Peyer's patch (tissue), 4 donors: ENCODE results near the gene NDFIP2. TPM values are rescaled to one million over a fixed set of nuclear protein-coding genes. Genes with fewer than 3 reads are reported as not detected.

Experiments
- DNase-seq, 3 donors: peaks; one replicate each; pipeline ENCODE4 v3.0.0-alpha.2; 2017 to 2019
- H3K27ac ChIP-seq, 4 donors: fragments of 200-600 bp; sonication (generic); one replicate each; pipeline ENCODE4 v1.5.1; 2016 to 2019
- H3K27me3 ChIP-seq, 2 donors: fragments of 200-600 bp; sonication (generic); one replicate each; pipeline ENCODE4 v1.5.1; 2019
- H3K36me3 ChIP-seq, 3 donors: fragments of 200-600 bp; sonication (generic); one replicate each; pipeline ENCODE4 v1.5.1; 2016 to 2019
- H3K4me1 ChIP-seq, 4 donors: fragments of 200-600 bp; sonication (generic); one replicate each; pipeline ENCODE4 v1.5.1; 2016 to 2019
- H3K4me3 ChIP-seq, 4 donors: fragments of 200-600 bp; sonication (generic); 1 replicate in 3 of 4; 2 replicates in 1 of 4; pipeline ENCODE4 v1.5.1; 2016 to 2019; ENCODE audit warnings: mild to moderate bottlenecking in 1 of 4
- H3K9me3 ChIP-seq, 4 donors: fragments of 200-600 bp; sonication (generic); one replicate each; pipeline ENCODE4 v1.5.1; 2016 to 2019; ENCODE audit warnings: mild to moderate bottlenecking in 1 of 4
- POLR2A ChIP-seq, 2 donors: fragments of 450-650 bp; IDR thresholded peaks; one replicate each; pipeline ENCODE4 v1.5.1; 2017; ENCODE audit warnings: antibody characterized with exemption in 2 of 2, mild to moderate bottlenecking in 2 of 2, moderate library complexity in 2 of 2
- total RNA-seq, 4 donors: library from RNA; depleted of rRNA; stranded (reverse); fragments of >200 nt; gene quantifications; one replicate each; pipeline ENCODE4 v1.1.0, GENCODE V29; 2016
- TF ChIP-seq, protein P1 (sequence below), 6 experiments: fragments of 450-650 bp in 4 of 6; fragments of 200-600 bp in 2 of 6; sonication (generic) in 1 of 6; IDR thresholded peaks; one replicate each; pipeline ENCODE4 v1.5.1; 2017 to 2019; ENCODE audit warnings: antibody characterized with exemption in 6 of 6, mild to moderate bottlenecking in 3 of 6, moderate library complexity in 1 of 6

NDFIP2 gene
- total RNA-seq, 4 donors from 2014 or later: 28.1 to 102 (median 59.6) TPM

- no peak overlapping the region for H3K4me3 ChIP-seq
- H3K36me3 ChIP-seq: no peaks in the 10 kb centered on the region
- H3K4me1 ChIP-seq: peaks cover 0 to 6% (median 0%) of the 10 kb centered on the region in 4 donors
- DNase-seq: no peak
- TF ChIP-seq POLR2A (IDR thresholded peaks at IDR 0.05): no peak
- TF ChIP-seq, protein P1, sequence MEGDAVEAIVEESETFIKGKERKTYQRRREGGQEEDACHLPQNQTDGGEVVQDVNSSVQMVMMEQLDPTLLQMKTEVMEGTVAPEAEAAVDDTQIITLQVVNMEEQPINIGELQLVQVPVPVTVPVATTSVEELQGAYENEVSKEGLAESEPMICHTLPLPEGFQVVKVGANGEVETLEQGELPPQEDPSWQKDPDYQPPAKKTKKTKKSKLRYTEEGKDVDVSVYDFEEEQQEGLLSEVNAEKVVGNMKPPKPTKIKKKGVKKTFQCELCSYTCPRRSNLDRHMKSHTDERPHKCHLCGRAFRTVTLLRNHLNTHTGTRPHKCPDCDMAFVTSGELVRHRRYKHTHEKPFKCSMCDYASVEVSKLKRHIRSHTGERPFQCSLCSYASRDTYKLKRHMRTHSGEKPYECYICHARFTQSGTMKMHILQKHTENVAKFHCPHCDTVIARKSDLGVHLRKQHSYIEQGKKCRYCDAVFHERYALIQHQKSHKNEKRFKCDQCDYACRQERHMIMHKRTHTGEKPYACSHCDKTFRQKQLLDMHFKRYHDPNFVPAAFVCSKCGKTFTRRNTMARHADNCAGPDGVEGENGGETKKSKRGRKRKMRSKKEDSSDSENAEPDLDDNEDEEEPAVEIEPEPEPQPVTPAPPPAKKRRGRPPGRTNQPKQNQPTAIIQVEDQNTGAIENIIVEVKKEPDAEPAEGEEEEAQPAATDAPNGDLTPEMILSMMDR (IDR thresholded peaks at IDR 0.05): no peak
- no peak overlapping the region for H3K27ac ChIP-seq
- no peaks in the 10 kb centered on the region for H3K27me3 ChIP-seq
- no peaks in the 10 kb centered on the region for H3K9me3 ChIP-seq
Observed at GRCh38 chr13:79447741-79448140, 33.2 kb upstream of the NDFIP2 start.

GRCh38 chr13:79448413-79448812 is 32.5 kb upstream of the NDFIP2 start:
- Histone ChIP-seq H3K4me1 (no peaks in the 10 kb centered on the region), H3K36me3 (no peaks in the 10 kb centered on the region), H3K27me3 (no peaks in the 10 kb centered on the region), H3K27ac (no peak overlapping the region), H3K4me3 (no peak overlapping the region), H3K9me3 (no peaks in the 10 kb centered on the region)
- TF ChIP-seq, protein P1 (IDR thresholded peaks at IDR 0.05): no peak
- TF ChIP-seq POLR2A (IDR thresholded peaks at IDR 0.05): no peak
- no peak for DNase-seq

GRCh38 chr13:79450110-79450509 is 30.8 kb upstream of the NDFIP2 start:
- DNase-seq: no peak
- Histone ChIP-seq H3K4me3 (no peak overlapping the region), H3K4me1 (no peaks in the 10 kb centered on the region), H3K27ac (no peak overlapping the region), H3K9me3 (no peaks in the 10 kb centered on the region), H3K36me3 (no peaks in the 10 kb centered on the region), H3K27me3 (no peaks in the 10 kb centered on the region)
- TF ChIP-seq, protein P1 (IDR thresholded peaks at IDR 0.05): no peak
- no peak for TF ChIP-seq POLR2A (IDR thresholded peaks at IDR 0.05)

DNA sequence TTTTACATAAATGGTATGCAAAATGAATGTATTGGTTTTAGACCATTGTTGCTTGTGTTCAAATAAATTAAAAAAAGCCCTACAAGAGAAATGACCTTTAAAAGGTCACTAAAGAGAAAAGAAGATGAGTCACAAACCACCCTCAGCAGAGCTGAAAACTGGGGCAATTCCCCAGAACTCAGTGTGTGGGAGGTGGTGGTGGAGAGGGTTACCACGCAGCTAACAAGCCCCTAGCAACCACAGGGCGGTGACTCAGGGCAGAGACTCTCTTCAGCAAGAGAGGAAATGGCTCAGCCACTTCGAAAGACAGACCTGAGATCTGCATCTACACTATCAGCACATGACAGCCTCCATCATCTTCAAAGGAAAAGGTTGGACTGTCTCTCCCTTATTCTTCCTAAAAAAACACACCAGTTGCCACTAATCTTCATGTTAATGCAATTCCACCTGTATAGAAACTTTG is 29.4 kb upstream of the NDFIP2 start:
- TF ChIP-seq POLR2A (IDR thresholded peaks at IDR 0.05): no peak
- TF ChIP-seq, protein P1 (IDR thresholded peaks at IDR 0.05): no peak
- DNase-seq: peak in 2 of 3 donors; percentile 21 to 75
- Histone ChIP-seq H3K4me1 (no peaks in the 10 kb centered on the region), H3K9me3 (no peaks in the 10 kb centered on the region), H3K27ac (no peak overlapping the region), H3K4me3 (no peak overlapping the region), H3K27me3 (no peaks in the 10 kb centered on the region), H3K36me3 (no peaks in the 10 kb centered on the region)

DNA sequence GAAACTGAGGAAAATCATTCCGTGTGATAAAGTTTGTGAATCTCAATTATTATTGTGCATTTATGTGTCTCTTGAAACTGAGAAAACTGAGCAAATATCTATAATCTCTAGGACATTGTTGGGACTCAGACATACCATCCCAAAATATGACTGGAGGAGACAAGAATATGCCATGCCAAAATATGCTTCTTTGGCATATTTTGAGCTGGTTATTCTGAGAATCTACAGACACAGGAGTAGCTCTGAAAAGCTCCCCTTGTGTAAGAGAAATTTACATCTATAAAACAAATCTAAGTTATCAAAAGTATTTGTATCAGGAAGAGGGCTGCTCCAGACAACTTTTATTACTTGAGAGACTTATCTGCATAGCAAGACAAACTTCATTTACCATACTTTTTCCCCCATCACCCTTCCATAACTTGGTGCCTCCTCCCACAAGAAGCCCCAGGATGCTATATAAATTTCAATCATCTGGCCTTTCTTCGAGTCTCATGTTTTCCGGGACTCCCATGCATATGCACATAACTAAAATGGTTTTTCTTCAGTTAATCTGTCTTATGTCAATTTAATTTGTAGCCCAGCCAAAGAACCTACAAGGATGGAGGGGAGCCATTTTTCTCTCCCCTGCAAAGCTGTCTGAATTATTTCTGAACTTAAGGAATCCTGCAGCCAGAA is 28.6 kb upstream of the NDFIP2 start:
- no peak for TF ChIP-seq POLR2A (IDR thresholded peaks at IDR 0.05)
- TF ChIP-seq, protein P1 (IDR thresholded peaks at IDR 0.05): no peak
- Histone ChIP-seq H3K27ac (no peak overlapping the region), H3K4me1 (no peaks in the 10 kb centered on the region), H3K9me3 (no peaks in the 10 kb centered on the region), H3K27me3 (no peaks in the 10 kb centered on the region), H3K36me3 (no peaks in the 10 kb centered on the region), H3K4me3 (no peak overlapping the region)
- no peak for DNase-seq
